Purkinje cell (primary cell): ENCODE measurements around the gene IL26. TPM values are rescaled to one million over a fixed set of nuclear protein-coding genes. Genes with fewer than 3 reads are reported as not detected.

Experiments used
- polyA plus RNA-seq: library from polyadenylated mRNA; unstranded; fragments of >200 nt; fragmentation: Nextera tagmentation; gene quantifications from 2 replicates; pipeline ENCODE4 v1.2.1, GENCODE V29; 2014

IL26 gene
- not detected in 2 replicates for polyA plus RNA-seq

GRCh38 chr12:68225576-68226476 is at the start of gene IL26:
Gene IL26 (minus strand): TSS chr12:68225810. CDS start chr12:68225756, 54 bp downstream.

GRCh38 chr12:68253504-68253903 is 27.9 kb upstream of the IL26 start, which contains the start of gene IL22:
Gene IL22 (minus strand): TSS chr12:68253604. CDS start chr12:68253448, 156 bp downstream.

GRCh38 chr12:68159681-68160304 is 65.8 kb downstream of the IL26 start, which contains the start of gene IFNG:
Gene IFNG (minus strand): TSS chr12:68159740. CDS start chr12:68159615, 125 bp downstream.

Other genes with a start within 250 kb of the IL26 start
- not detected in 2 replicates for gene IFNG-AS1, start 236.4 kb downstream of the IL26 start, polyA plus RNA-seq
- not detected in 2 replicates for gene IFNG, start 66.1 kb downstream of the IL26 start, polyA plus RNA-seq
- 2.3 TPM in 1 of 2 replicates, not detected in the other for gene IL22, start 27.8 kb upstream of the IL26 start, polyA plus RNA-seq
- gene MDM1, start 106.6 kb upstream of the IL26 start, polyA plus RNA-seq, result 5.6 and 12.8 TPM in 2 replicates